ENCODE data around the gene GSTM4.
"Not testable (repeated sequence)": the region's sequence is repeated elsewhere in the genome, so short reads cannot be mapped to it uniquely, and the experiment has no call there.

Gene GSTM4

GRCh38 chr1:109639841-109640184 is 16.1 kb upstream of the GSTM4 start:
- DNase-seq, result no peak

GRCh38 chr1:109640285-109640865 is 15.5 kb upstream of the GSTM4 start:
- DNase-seq, result peak in 12 of 14 donors; percentile 36 to 84 (median 64)

GRCh38 chr1:109641078-109641740 is 14.7 kb upstream of the GSTM4 start:
- no peak for DNase-seq

GRCh38 chr1:109641861-109642260 is 14.0 kb upstream of the GSTM4 start:
- DNase-seq, result no peak

DNA sequence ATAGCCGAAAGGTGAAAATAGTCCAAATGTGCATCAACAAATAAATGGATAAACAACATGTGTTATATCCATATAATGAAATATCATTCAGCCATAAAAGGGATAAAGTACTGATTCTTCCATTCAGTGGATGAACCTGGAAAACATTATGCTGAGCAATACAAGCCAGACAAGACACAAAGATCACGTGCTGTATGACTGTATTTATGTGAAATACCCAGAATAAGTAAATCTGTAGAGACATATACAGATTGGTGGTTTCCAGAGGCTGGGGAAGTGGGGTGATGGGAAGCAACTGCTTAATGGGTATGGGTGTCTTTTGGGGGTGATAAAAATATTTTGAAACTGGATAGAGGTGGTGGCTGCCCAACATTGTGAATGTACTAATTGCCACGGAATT is 13.3 kb upstream of the GSTM4 start:
- DNase-seq, result no peak

DNA sequence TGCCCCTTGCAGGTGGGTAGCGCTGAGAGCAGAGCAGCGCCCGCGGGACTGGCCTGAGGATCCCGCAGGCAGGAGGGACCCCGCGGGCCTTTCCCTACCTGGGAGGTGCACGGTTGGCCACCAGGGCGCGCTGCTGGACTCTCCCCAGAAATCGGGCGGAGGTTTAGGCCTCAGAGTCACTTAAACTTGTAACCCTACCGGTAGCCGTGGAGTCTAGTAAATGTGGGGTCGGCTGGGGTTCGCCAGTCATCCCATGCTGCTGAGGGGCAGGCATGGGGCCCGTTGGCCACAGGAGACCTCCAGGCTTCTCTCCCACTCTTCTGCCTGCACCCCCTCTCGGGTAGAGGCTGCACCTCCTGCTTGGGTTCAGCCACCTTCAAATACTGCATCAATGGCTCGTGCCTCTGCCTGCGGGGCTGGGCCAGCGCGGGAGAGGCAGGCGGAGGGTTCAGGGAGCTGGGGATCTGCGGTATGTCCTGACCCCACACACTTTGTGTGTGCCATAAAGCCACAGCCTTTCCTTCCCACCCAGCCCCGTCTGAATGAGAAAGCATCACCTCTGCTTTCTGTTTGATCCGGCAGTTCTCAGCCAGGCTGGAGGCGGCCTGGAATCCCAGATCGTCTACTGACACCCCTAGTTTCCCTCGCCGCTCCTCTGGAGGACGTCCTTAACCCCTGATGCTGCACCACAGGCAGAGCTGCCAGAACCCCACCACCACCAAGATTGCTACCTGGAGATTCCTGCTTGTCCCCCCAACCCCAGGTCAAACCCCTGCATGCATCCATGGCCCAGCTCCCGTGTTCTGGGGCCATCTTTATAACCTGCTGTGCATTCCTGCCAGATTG is 12.3 kb upstream of the GSTM4 start:
- DNase-seq, result peak in 10 of 14 donors; percentile 19 to 72 (median 46)

- DNase-seq, result no peak
Measured at GRCh38 chr1:109644670-109645069, 11.2 kb upstream of the GSTM4 start.

- DNase-seq, result no peak
Measured at GRCh38 chr1:109649491-109649914, 6.4 kb upstream of the GSTM4 start.

DNA sequence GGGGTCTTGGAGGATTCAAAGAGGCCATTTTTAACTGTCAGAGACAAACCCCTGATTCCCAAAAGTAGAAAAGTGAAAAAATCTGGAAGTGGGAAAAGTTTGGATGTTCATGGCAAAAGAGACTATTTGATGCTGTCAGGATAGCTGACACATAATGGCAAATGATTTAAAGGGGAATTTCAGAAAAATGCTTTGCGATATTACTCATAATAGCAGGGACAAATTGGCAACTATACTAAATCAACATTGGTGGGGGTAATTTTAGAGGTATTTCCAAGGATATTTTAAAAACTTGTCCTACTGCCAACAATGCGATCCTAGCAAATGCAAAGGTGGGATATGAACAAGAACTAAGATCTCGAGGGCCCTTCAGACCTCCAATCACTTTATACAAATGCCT is 5.3 kb upstream of the GSTM4 start:
- DNase-seq, result no peak

GRCh38 chr1:109652402-109652801 is 3.5 kb upstream of the GSTM4 start:
- no peak for DNase-seq

DNA sequence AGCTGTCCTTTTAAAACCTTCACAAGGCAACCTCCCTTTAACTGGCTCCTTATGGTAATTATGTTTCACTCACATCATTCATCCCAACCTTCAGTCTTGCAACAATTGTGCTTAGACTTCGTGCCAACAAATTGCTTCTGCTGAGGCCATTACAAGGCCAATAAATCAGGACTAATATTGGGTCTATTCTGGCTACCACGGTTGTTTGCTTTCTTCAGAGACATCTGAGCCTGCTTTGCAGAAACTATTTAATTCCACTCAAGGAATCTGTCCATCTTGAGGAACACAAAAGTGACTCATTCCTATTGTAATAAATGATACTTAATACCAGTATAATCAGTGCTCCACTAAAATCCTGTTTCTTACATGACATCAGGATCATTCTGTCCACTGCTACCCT is 2.6 kb upstream of the GSTM4 start:
- DNase-seq, result no peak

- DNase-seq, result no peak
Measured at GRCh38 chr1:109654519-109654918, 1.4 kb upstream of the GSTM4 start.

DNA sequence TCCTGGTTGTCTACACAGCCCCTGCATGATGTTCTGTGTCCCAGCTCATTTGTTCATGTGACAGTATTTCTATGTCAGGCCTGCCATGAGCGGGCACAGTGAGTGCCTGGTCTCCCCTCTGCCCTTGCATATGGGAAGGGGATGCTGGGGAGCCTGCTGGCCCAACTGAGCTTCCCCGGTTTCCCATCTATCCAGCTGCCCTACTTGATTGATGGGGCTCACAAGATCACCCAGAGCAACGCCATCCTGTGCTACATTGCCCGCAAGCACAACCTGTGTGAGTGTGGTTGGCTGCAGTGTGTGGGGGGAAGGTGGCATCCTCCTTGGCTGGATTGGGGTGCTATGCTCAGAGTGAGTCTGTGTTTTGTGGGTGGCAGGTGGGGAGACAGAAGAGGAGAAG is 1.5 kb downstream of the GSTM4 start:
- no peak for DNase-seq

DNA sequence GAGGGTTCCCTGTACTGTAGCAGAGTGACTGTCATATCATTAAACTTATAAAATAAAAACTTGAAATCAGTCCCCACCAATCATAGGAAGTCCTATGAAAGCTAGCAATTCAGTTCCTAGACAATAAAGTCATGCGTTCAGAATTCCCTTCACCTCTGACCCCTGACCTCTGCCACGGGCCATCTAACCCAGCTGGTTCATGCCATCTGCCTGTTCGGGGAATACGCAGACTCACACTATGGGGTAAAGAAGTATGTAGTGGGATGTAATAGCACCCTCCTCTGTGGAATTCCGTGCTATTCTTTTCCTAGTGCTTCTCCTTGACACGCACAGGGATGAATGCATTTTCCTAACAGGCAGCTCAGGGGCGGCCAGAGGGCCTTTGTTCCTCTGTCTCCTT is 2.1 kb downstream of the GSTM4 start:
- DNase-seq, result no peak

DNA sequence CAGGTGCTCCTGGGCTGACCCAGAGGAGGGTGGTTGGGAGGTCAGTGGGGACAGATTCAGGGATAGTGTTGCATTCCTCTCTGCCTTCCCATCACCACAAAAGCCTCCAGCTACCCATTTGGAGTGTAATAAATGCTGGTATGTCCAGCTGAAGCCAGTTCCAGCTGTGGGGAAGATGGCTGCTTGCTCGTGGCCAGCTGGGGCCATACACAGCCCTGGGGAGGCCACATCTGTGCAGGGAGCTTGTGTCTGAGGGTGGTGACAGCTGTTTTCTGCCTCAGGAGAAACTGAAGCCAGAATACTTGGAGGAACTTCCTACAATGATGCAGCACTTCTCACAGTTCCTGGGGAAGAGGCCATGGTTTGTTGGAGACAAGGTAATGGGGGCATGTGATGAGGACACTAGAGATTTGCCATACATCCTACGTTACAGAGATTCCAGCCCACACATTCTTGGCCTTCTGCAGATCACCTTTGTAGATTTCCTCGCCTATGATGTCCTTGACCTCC is 2.7 kb downstream of the GSTM4 start:
- no peak for DNase-seq

GRCh38 chr1:109659145-109659544 is 3.2 kb downstream of the GSTM4 start:
- DNase-seq, result no peak

GRCh38 chr1:109659997-109660690 is 4.2 kb downstream of the GSTM4 start:
- DNase-seq, result peak in 1 of 14 donors; percentile 80

GRCh38 chr1:109660691-109661026 is 4.8 kb downstream of the GSTM4 start:
- not testable (repeated sequence) for DNase-seq

GRCh38 chr1:109661391-109661790 is 5.5 kb downstream of the GSTM4 start:
- no peak for DNase-seq

DNA sequence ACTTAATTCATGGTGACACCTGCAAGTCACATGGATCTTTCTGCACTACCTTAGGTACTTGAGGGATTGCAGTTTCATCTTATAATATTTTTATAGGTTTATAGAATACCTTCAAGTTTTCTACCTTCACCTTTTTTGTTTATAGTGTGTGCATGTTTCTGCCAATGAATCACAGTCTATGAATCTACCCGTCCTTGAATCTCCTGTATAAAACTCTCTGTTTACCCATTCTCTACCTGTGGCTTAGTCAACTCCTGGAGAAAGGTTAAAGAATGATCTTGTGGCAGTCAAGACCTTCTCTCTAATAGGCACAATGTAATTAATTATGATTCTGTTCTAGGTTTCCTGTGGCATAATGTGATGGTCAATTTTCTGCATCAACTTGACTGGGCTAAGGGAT is 8.8 kb downstream of the GSTM4 start:
- no peak for DNase-seq

GRCh38 chr1:109667452-109668122 is 11.7 kb downstream of the GSTM4 start, which contains the start of gene GSTM2:
GSTM2 (plus strand) TSS chr1:109668057; CDS start chr1:109668116, 59 bp downstream.
- peak in 12 of 14 donors; percentile 18 to 86 (median 72) for DNase-seq

DNA sequence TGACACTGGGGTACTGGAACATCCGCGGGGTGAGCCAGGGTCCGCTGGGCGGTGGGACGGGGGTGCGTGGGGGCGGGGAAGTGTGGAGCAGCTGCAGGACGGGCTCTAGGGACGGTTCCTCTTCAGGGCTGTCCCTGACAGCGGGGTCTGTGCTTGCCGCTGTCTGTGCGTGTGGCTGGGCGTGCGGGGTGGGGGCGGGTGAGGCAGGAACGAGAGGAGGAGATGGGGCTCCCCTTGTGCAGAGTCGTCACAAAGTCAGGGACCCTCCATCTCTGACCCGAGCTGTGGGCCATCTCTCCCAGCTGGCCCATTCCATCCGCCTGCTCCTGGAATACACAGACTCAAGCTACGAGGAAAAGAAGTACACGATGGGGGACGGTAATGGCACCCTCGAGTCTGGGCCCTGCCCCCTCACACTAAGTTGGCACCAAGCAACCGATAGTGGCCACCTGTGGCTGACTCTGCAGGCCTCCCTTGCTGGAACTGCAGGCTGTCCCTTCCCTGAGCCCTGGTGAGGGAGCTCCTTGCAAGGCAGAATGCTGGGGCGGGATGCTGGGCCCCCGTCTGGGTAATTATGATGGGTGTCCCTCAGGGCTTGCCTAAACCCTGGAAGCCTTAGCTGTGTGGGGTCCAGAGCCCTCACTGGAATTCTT is 12.3 kb downstream of the GSTM4 start:
- no peak for DNase-seq
